GM21737 (cell line): Measurements from ENCODE around the gene TBL3.
"Not testable (repeated sequence)": the region's sequence is repeated elsewhere in the genome, so short reads cannot be mapped to it uniquely, and the experiment has no call there.

Experiments used
- ATAC-seq: cut with Tn5 transposase; IDR thresholded peaks from one replicate; pipeline ENCODE4 v1.9.1; 2021; ENCODE audit warnings: mild to moderate bottlenecking, moderate library complexity; ENCODE audit not compliant: unreplicated experiment

TBL3 gene

DNA sequence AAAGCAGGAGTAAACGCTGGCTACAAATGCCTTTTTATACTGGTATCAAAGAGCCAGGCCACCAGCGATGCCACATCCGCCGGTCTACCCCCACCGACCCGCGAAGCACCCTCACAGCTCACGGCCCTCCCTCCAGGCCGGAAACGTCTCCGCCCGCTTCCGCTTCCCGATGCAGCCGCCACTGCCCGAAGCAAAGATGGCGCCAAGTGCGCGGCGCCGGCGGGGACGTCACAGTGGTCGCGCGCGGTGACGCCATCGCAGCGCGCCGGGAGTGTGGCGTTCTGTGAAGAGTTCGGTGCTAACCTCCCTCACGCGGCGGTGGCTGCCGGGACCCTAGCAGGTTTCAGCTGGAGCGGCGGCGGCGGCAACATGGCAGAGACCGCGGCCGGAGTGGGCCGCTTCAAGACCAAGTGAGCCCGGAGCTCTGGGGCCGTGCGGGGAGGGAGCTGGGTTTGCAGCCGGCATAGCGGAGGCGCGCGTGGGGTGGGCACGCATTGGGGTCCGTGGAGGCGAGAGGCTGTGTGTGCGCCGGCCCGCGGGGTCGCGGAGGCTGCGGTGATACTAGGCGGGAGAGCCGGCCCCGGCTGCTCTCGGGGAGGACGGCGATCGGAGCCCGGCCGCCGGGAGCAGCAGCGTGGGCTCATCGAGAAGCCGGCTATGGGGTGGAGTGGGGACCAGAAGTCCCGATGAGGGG lies at the start of gene TBL3:
Gene TBL3 (plus strand): TSS at position 258 of the 694 bp plus-strand sequence. CDS start 112 bp downstream, at position 370.
- ATAC-seq: peak; percentile 68

DNA sequence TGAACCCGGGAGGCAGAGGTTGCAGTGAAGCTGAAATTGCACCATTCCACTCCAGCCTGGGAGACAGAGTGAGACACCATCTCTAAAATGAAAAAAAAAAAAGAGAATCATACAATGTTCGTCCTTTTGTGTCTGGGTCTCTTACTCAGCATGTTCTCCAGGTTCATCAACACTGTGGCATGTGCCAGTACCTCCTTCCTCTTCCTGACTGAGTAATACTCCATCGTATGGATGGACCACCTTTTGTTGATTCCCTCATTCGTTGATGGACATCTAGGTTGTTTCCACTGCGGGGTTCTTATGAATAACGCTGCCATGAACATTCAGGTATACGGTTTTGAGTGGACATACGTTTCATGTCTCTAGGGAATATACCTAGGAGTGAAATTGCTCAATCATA lies 49.5 kb upstream of the TBL3 start:
- ATAC-seq: no peak

DNA sequence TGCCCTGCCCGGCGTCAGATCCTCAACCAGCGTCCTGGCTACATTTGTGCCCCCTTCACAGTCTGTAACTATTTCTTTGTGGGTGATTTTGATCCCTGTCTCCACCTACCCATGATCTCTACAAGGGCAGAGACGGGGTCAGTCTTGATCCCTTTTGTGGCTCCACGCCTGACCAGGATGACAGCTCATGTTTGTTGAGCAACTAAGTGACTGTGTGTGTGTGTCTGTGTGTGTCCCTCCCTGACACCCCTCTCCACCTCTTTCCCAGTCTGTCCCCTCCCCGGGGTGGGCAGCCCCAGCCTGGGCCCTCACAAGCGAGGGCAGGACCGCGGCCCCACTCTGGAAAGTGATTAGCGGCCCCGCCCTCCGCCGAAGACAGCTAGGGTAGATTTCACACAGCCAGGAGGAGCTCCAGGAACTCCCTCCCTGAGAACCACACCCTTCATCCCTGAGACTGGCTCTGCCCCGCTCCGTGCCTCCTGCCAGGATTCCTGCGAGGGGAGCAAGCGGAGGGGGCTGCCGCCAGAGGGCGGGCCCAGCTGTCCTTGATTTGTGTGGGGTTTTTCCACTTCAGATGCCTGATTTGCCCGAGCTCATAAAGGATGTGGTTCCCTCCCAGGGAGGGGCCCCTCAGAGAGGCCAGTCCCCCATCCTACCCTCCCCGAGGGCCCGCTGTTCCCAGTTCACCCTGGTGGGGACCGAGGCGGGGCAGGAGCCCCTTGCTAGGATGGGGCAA lies 48.4 kb upstream of the TBL3 start:
- no peak for ATAC-seq

DNA sequence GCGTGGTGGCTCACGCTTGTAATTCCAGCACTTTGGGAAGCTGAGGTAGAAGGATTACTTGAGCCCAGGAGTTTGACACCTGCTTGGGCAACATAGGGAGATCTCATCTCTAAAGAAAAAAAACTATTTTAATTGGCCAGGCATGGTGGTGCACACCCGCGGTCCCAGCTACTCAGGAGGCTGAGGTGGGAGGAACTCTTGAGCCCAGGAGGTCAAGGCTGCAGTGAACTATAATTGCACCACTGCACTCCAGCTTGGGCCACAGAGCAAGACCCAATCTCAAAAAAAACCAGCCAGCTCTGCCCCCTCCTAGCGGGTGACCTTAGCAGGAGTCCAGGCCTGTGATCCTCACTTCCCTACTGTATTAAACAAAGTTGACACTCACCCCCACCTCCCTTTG lies 47.8 kb upstream of the TBL3 start:
- ATAC-seq: no peak

GRCh38 chr16:1926271-1926670 lies 45.6 kb upstream of the TBL3 start:
- no peak for ATAC-seq

DNA sequence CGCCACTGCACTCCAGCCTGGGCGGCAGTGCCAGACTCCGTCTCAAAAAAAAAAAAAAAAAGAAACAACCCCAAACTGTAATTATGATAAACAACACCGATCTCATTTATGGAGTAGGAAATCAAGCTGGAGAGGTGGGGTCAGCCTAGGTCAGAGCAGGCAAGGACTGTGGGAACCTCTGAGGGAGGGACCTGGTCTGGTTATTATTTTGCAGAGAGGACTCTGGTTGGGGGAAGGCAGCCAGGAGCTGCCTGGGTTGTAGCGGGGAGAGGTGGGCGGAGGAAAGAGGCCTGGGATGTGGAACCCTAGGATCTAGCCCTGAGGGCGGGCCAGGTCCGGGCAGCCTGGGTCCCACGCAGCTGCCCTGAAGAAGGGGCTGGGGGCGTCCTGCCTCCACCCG lies 42.7 kb upstream of the TBL3 start:
- ATAC-seq: no peak

DNA sequence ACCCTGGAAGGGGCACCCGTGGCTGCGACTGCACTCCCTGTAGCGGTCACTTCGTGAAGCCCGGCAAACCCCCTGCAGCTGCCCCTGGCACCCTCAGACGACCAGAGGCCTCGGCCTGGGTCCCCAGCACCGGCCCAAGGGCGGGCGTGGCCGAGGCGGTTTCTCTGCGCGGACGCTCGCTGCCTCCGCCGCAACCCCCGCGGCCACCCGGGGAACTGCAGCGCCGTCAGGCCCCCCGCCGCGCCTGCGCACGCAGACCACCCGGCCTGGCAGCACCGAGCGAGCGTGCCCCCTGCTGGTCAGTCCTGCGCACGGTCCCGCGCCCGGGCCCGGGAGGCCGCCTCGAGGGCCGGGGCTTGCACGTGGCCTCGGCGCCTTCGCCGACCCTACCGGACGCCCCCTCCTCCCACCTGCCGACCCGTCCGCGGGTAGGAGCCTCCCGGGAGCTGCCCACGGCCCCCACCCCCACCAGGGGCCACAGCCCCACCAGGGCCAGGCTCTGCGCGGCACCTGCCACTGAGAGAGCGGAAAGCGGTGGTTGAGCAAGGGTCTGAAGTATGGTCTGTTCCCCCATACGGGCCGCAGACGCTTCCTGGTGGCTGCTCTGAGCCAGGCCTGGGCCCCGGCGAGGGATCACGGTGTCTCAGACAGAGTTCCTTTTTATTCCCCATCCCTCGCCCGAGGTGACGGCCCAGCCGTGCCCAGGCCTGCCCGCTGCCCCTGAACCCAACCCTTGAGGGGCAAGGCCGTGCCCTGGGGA lies 42.1 kb upstream of the TBL3 start:
- ATAC-seq: peak; percentile 86

DNA sequence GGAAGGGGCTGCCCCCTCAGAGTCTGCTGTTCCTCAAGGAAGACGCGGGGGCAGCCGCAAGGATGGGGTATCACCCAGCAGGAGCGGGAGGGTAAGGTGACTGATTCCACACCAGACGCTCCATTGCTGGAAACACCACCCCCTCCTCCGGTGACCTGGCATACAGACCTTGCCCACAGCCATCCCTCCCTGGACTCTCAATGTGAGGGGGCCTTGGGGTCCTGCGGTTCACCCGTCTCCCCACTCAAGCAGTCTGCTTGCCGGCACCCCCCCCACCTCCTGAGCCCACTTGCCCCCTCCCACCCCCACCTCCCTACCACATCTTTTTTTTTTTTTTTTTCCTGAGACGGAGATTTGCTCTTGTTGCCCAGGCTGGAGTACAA lies 41.5 kb upstream of the TBL3 start:
- no peak for ATAC-seq

- no peak for ATAC-seq
These were observed 39.5 kb upstream of the TBL3 start for GRCh38 chr16:1932050-1933028.

GRCh38 chr16:1933097-1933661 lies 38.7 kb upstream of the TBL3 start:
- no peak for ATAC-seq

- ATAC-seq: no peak
These were observed 34.8 kb upstream of the TBL3 start for GRCh38 chr16:1936945-1937479.

GRCh38 chr16:1938316-1938715 lies 33.5 kb upstream of the TBL3 start:
- ATAC-seq: no peak

DNA sequence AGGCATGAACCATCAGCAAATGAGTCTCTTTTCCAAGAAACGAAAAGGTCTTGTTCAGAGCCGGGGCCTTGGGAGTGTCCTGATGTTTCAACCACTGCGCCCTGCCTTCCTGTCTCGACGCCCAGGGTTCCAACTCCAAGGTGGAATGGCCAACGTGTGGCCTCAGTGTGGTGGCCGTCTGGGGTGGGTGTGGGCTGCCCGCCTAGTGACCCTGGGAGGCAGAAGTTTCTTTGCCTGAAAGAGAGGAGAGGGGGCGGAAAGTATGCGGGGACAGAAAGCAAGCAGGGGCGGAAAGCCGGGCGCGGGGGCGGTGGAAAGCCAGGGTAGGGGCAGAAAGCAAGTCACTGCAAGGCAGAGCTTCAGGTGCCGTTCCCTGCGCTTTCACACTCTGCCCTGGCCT lies 32.9 kb upstream of the TBL3 start:
- ATAC-seq: no peak

DNA sequence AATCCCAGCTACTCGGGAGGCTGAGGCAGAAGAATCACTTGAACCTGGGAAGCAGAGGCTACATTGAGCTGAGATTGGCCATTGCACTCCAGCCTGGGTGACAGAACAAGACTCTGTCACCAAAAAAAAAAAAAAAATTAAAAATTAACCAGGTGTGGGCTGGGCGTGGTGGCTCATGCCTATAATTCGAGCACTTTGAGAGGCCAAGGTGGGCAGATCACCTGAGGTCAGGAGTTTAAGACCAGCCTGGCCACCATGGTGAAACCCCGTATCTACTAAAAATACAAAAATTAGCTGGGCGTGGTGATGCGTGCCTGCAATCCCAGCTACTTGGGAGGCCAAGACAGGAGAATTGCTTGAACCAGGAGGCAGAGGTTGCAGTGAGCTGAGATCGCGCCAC lies 32.0 kb upstream of the TBL3 start:
- not testable (repeated sequence) for ATAC-seq

GRCh38 chr16:1940273-1941161 lies 31.3 kb upstream of the TBL3 start:
- no peak for ATAC-seq

DNA sequence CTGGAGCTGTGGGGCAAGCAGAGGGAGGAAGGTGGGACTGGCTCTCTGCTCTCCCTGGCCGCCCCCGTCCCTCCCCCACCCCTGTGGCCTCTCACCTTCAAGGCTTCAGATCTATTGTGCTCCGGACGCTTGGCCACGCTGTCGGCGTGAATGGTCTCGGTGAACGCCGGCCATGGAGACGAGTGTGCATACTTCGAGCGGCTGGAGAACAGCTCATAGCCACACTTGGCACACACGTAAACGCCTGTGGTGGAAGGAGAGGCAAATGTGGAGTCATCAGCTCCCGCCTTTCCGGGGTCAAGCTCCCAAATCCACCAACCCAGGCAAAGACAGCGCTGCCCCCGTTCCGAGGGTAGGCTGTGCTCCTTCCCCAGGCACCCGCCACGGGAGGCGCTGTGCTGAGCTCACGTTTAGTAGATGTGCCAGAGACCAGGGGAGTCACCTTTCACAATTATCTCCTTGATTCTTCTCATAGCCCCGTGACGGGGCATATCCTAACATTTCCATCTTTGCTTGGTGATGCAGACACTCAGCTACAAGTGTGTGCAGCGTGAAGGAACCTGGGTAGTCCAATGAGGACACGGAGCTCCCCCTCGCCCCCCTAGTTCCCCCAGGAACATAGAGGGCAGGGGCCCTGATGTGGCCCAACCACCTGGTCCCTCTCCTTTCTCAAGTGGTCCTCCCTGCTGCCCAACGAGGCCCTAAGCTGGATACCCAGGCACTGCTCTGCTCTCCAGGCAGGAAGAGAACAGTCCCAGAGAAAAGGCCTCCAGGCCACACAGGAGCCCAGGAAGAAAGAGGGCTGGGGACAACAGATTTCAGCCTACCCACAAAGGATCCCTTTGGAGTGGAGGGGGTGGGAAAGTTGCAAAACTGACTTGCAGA lies 30.4 kb upstream of the TBL3 start:
- ATAC-seq: no peak

- no peak for ATAC-seq
These were observed 29.6 kb upstream of the TBL3 start for GRCh38 chr16:1942047-1942809.
